Endothelial cell of umbilical vein (primary cell): ENCODE results near the gene PCDHGA6. TPM values are rescaled to one million over a fixed set of nuclear protein-coding genes. Genes with fewer than 3 reads are reported as not detected.

Experiments used
- BruUV-seq: library from RNA; stranded (reverse); fragments of 400-500 nt; replicated peaks from 2 replicates; lab custom pipeline; 2021; lab: Mats Ljungman, UMichigan
- CTCF ChIA-PET: fragments of 300-600, 350-600 bp; sonication (Branson Sonifier 250); formaldehyde crosslinking; loops from one replicate; lab custom pipeline; 2021; ENCODE audit warnings: antibody characterized with exemption, inconsistent platforms; lab: Charles Lee
- POLR2A ChIA-PET: fragments of 300-600, 350-600 bp; sonication (Branson Sonifier 250); formaldehyde crosslinking; loops from one replicate; lab custom pipeline; 2021; ENCODE audit warnings: antibody characterized with exemption, inconsistent platforms; lab: Charles Lee
- DNase-seq: peaks from one replicate; pipeline ENCODE4 v3.0.0-alpha.2; 2011; ENCODE audit warnings: low read depth, low spot score
- FAIRE-seq: peaks from 2 replicates; lab custom pipeline; 2011; peaks lifted over from hg19 to GRCh38; lab: Jason Lieb, UNC
- H2AFZ ChIP-seq: 2 replicates; pipeline ENCODE4 v1.6.0; 2012; ENCODE audit warnings: low read depth, low read length, control low read depth, inconsistent platforms
- H3K27ac ChIP-seq: 2 replicates; pipeline ENCODE4 v1.5.1; 2011; ENCODE audit warnings: low read depth, mild to moderate bottlenecking, control low read depth, low read length, moderate library complexity; ENCODE audit not compliant: insufficient read depth
- H3K27me3 ChIP-seq, 2 experiments: 2 replicates each; pipeline versions ENCODE4 v1.6.0 to v1.6.1; 2011; ENCODE audit warnings: low read length in 2 of 2, mixed read lengths in 1 of 2; ENCODE audit not compliant: control insufficient read depth in 2 of 2, insufficient read depth in 2 of 2
- H3K36me3 ChIP-seq, 2 experiments: 2 replicates in 1 of 2; 3 replicates in 1 of 2; pipeline ENCODE4 v1.5.1; 2011; ENCODE audit warnings: low read length in 2 of 2, mild to moderate bottlenecking in 1 of 2, moderate library complexity in 1 of 2; ENCODE audit not compliant: control insufficient read depth in 2 of 2, insufficient read depth in 2 of 2; ENCODE audit errors: extremely low read depth in 1 of 2
- H3K4me1 ChIP-seq: 3 replicates; pipeline ENCODE4 v1.5.1; 2011; ENCODE audit warnings: mild to moderate bottlenecking, low read length; ENCODE audit not compliant: control insufficient read depth, insufficient read depth; ENCODE audit errors: extremely low read depth
- H3K4me2 ChIP-seq: 2 replicates; pipeline ENCODE4 v1.6.1; 2011; ENCODE audit warnings: low read length, control low read depth, mixed read lengths; ENCODE audit not compliant: insufficient read depth
- H3K4me3 ChIP-seq, 3 experiments: fragments of 200-600 bp in 1 of 3; sonication (generic), shearing (Covaris generic) in 1 of 3; replicated peaks in 1 of 3; 2 replicates each; pipeline ENCODE4 v1.5.1; 2011 to 2016; ENCODE audit warnings: control low read depth in 3 of 3, low read length in 3 of 3, mild to moderate bottlenecking in 2 of 3, inconsistent platforms in 1 of 3, low read depth in 1 of 3, moderate library complexity in 1 of 3; ENCODE audit not compliant: insufficient read depth in 1 of 3
- H3K79me2 ChIP-seq: 2 replicates; pipeline ENCODE4 v1.6.0; 2012; ENCODE audit warnings: low read length, inconsistent platforms; ENCODE audit not compliant: control insufficient read depth, insufficient read depth
- H3K9ac ChIP-seq: replicated peaks from 2 replicates; pipeline ENCODE3; 2011; ENCODE audit warnings: low read length, control low read depth; ENCODE audit not compliant: insufficient read depth; ENCODE audit errors: extremely low read depth
- H3K9me1 ChIP-seq: replicated peaks from 3 replicates; pipeline ENCODE4 v1.6.0; 2011; ENCODE audit warnings: mild to moderate bottlenecking, low read length; ENCODE audit not compliant: control insufficient read depth, insufficient read depth; ENCODE audit errors: extremely low read depth
- H3K9me3 ChIP-seq: replicated peaks from 2 replicates; pipeline ENCODE4 v1.5.1; 2012; ENCODE audit warnings: low read length, inconsistent platforms; ENCODE audit not compliant: control insufficient read depth, insufficient read depth
- H4K20me1 ChIP-seq: replicated peaks from 2 replicates; pipeline ENCODE3; 2011; ENCODE audit warnings: mild to moderate bottlenecking, low read length; ENCODE audit not compliant: control insufficient read depth, insufficient read depth; ENCODE audit errors: extremely low read depth
- CTCF ChIP-seq, 2 donors: IDR thresholded peaks; 1 replicate in 1 of 2; 2 replicates in 1 of 2; pipeline ENCODE4 v1.5.1; 2011; ENCODE audit warnings: low read length in 2 of 2, mild to moderate bottlenecking in 2 of 2, moderate library complexity in 2 of 2, control low read depth in 1 of 2, inconsistent platforms in 1 of 2, low read depth in 1 of 2; ENCODE audit not compliant: insufficient read depth in 1 of 2; ENCODE audit errors: extremely low read depth in 1 of 2
- EZH2 ChIP-seq: IDR thresholded peaks from 2 replicates; pipeline ENCODE4 v1.6.1; 2012; ENCODE audit warnings: borderline replicate concordance, low read depth, mild to moderate bottlenecking, moderate library complexity, low read length, inconsistent platforms; ENCODE audit not compliant: severe bottlenecking
- MAX ChIP-seq: IDR thresholded peaks from 2 replicates; pipeline ENCODE4 v1.6.1; 2011; ENCODE audit not compliant: insufficient read depth, insufficient read length
- MYC ChIP-seq: IDR thresholded peaks from one replicate; pipeline ENCODE4 v1.6.1; 2011; ENCODE audit warnings: mild to moderate bottlenecking, low read depth, low read length
- dilution Hi-C: fragments of 300-500 bp; cut with MboI; formaldehyde crosslinking; loops from one replicate; pipeline ENCODE4 v1.15.0; 2019; ENCODE audit warnings: low sequenced_read_pairs; ENCODE audit not compliant: extremely low pct_ligation_motif_present
- intact Hi-C: fragments of 100-400 bp; cut with micrococcal nuclease; formaldehyde crosslinking; loops from one replicate; pipeline ENCODE4 v1.10.0; 2022
- polyA plus RNA-seq, 4 experiments: library from polyadenylated mRNA; depleted of rRNA in 3 of 4; stranded (reverse) in 3 of 4; unstranded in 1 of 4; fragments of >200 nt; gene quantifications; 2 replicates each; pipeline versions ENCODE4 v1.2.1 to v1.2.3, GENCODE V29; 2011 to 2012; ENCODE audit warnings: missing spikeins in 1 of 4
- total RNA-seq: library from RNA; stranded (reverse); gene quantifications from 2 replicates; pipeline ENCODE4 v1.2.3, GENCODE V29; 2021

The PCDHGA6 gene
- total and polyA plus RNA-seq, 2 donors (not counting 3 experiments of a cell fraction or from before 2014, with no cell fraction given), result 2.6 to 2.7 TPM

DNA sequence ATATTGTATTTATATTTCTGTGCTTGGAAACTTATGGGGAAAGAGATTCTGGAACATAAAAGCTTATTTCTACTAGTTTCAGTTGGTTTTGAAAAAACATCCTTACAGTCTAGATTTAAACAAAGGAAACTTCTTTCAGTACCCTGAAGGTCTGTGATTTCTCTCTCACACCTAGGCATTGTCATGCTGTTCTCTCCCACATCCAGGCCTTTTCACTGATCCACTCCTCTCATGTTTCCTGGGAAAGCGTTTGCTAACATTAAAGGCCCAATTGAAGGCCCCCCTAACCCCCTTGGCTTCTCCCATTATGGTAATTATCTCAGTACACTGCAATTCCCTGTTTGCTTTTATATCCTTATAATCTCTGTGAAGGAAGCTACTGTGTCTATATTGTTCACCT is 30.9 kb upstream of the PCDHGA6 start:
- FAIRE-seq, result no peak
- dilution Hi-C loops, result no loop called here

GRCh38 chr5:141343242-141343952 is 30.3 kb upstream of the PCDHGA6 start, which contains the start of gene PCDHGA3:
Gene PCDHGA3, plus strand, starts transcription at chr5:141343829. Its CDS starts 205 bp downstream, at chr5:141344034.
- peak; percentile 53 for DNase-seq
- CTCF ChIA-PET, result interaction anchor here (0.8 to 3.8 kb wide), 26 partner anchors 9 to 224 kb away, joined by 3 to 38 read pairs (median 5); partner anchors contain the start of genes PCDHB9, PCDHGA1, PCDHGA10 and PCDHGA12
- H3K27me3 ChIP-seq, result peaks cover 10 to 29% of the 10 kb centered on the region in 2 experiments
- no peaks in the 10 kb centered on the region for H4K20me1 ChIP-seq
- H3K4me3 ChIP-seq, result peak within 1 kb of the TSS in 2 of 3 experiments; percentile 17 to 59
- peak within 1 kb of the TSS; percentile 65 for H3K4me2 ChIP-seq
- peak within 1 kb of the TSS; percentile 49 for H3K9ac ChIP-seq
- intact Hi-C loops, result loop anchor here (2.0 kb wide), 1 partner anchor 23 kb away; the partner anchor contains the start of gene TAF7
- no peak within 1 kb of the TSS for H3K27ac ChIP-seq
- no peaks in the 10 kb centered on the region for H3K36me3 ChIP-seq
- peak; percentile 29 to 53 for TF ChIP-seq CTCF (IDR thresholded peaks at IDR 0.05; ENCODE audit: extremely low read depth in 1 of 2, insufficient read depth in 1 of 2, low read depth in 1 of 2, low read length in 2 of 2)
- no peak for TF ChIP-seq MAX
- POLR2A ChIA-PET, result interaction anchor here (1.3 kb wide), 1 partner anchor 23 kb away, joined by 3 read pairs; the partner anchor contains the start of gene TAF7
- H2AFZ ChIP-seq, result peak within 1 kb of the TSS; percentile 86
- H3K9me3 ChIP-seq, result no peaks in the 10 kb centered on the region
- no TSS peak for BruUV-seq
- peaks cover 3% of the 10 kb centered on the region for H3K4me1 ChIP-seq
- H3K79me2 ChIP-seq, result no peaks in the 10 kb centered on the region
- H3K9me1 ChIP-seq, result no peaks in the 10 kb centered on the region
- peak; percentile 56 for FAIRE-seq
- dilution Hi-C loops, result no loop called here

More for the DNA sequence above, 30.9 kb upstream of the PCDHGA6 start:
- Histone ChIP-seq H3K4me2 (no peak overlapping the region), H3K27me3 (peaks cover 12 to 32% of the 10 kb centered on the region in 2 experiments), H3K36me3 (no peaks in the 10 kb centered on the region), H3K4me3 (no peak overlapping the region), H3K27ac (no peak overlapping the region), H4K20me1 (no peaks in the 10 kb centered on the region), H2AFZ (no peak overlapping the region), H3K4me1 (peaks cover 3% of the 10 kb centered on the region), H3K9me3 (no peaks in the 10 kb centered on the region), H3K9ac (no peak overlapping the region), H3K9me1 (no peaks in the 10 kb centered on the region), H3K79me2 (no peaks in the 10 kb centered on the region)
- TF ChIP-seq MYC, result no peak
- TF ChIP-seq EZH2, result no peak
- DNase-seq, result no peak
- intact Hi-C loops, result loop anchor here (2.0 kb wide), 1 partner anchor 22 kb away; the partner anchor contains the start of gene TAF7
- ChIA-PET POLR2A (no interaction called here), CTCF (interaction anchor here (1.2 to 3.8 kb wide), 9 partner anchors 8 to 224 kb away, joined by 3 to 38 read pairs (median 9); partner anchors contain the start of genes PCDHGA1 and PCDHGA10)
- no TSS peak for BruUV-seq
